DMS153 treated with DMSO at 0.1 percent for 48 hours (cell line): ENCODE results near the gene RAX.
A peak's percentile ranks its signal among the peaks of the same experiment; 100 is the strongest.

Experiments
- DNase-seq: peaks from one replicate; lab custom pipeline; 2025; ENCODE audit not compliant: unreplicated experiment; lab: John Stamatoyannopoulos, UW

RAX gene

DNA sequence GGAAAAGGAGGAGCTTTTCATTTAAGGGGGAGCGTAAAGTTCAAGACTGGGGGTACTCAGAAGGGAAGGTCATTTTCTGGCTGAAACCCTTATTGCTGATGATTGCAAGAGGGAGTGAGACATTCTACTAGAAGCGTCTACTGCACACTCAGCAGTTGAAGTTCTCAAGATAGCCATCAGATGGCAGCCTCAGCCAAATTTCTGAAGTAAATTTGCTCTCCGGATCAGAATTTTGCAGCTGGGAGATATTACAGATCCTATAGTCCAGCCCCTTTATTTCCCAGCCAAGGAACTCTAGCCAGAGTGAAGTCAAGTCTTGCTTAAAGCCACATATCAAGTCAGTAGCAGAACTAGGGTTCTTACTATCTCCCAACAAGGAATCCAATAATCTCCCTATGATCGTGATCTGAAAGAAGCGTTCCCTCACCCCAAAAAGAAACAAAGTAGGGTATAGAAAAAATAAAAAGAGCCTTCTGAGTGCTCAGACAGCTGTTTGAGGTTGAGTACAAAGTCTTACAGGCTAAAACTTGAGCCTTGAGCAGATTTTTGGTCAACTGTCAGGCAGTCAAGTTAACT lies 24.0 kb downstream of the RAX start:
- DNase-seq = peak; percentile 71

DNA sequence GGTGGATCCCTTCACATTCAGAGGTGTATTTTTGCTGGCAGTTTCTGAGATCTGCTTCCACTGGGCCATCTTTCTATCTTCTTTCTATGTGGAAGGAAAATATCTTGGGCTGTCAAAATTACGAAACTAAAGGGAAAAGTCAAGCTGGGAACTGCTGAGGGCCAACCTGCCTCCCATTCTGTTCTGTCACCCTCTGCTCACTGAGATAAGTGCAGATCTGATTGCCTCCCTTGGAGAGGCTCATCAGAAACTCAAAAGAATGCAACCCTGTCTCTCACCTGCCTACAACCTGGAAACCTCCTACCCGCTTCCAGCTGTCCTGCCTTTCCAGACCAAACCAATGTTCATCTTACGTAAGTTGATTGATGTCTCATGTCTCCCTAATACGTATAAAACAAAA lies 26.5 kb downstream of the RAX start:
- DNase-seq = no peak

DNA sequence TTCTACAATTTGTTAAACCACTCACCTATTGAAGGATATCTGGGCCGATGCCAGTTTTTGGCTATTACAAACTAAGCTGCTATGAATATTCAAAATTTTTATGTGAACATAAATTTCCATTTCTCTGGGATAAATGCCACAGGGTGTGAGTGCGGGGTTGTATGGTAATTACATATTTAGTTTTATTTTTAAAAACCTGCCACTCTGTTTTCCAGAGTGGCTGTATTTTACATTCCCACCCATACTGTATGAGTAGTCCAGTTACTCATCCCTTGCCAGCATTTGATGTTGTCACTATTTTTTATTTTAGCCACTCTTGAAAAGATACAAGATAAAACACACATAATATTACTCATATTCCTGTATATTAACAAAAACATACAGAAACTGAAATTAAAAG lies 30.3 kb downstream of the RAX start:
- DNase-seq = no peak

DNA sequence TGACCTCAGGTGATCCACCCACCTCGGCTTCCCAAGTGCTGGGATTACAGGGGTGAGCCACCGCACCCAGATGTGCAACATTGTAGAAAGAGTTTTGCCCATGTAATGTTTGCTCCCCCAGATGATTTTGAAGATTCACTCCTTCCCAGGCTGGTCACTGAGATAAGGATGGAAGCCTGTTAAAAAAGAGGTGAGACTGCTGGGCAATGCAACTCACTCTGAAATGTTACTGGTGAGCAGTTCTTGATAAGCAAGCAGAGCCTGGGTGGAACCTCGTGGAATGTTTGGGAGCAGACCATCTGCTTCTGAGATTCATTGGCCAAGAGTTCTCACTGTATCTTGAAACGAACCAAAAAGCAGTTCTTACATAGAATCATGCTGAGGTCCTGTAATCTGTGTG lies 33.6 kb downstream of the RAX start:
- DNase-seq = no peak

DNA sequence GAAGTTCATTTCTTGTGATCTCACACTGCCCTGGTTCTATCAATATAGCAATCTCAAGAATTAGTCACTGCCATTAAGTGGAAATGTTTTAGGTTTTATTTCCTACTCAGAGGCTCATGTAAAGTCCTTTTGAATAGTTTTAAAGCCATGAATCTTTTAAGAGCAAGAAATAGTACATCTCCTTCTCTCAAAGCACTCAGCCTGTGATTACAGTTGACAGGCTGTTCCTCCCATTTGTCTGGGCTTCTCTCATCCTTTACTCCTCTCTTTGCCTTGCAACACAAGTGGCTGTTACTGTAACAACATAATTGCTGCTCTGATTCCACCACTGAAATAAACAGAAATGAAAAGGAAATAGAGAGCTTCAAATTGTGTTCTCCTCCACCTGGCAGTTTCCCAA lies 34.9 kb downstream of the RAX start:
- DNase-seq = peak; percentile 48

DNA sequence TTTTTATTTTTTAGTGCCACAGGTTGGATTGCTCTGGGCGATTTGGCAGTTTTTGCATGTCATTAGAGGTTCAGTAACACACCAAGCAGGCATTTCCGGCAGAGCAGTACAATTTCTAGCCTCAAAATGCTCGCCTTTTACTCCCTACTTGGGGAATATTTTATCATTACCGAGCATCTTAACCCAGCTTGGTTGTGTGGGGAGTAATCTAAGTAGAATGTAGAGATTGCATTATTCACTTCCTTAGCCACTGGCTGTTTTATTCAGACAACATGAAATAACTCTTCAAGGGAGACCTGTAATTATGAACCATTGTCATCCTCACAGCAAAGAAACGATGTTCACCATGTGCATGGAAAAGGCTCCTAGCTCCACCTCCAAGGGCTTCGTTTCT lies 40.2 kb downstream of the RAX start:
- no peak for DNase-seq

GRCh38 chr18:59232309-59233016 lies 40.8 kb downstream of the RAX start:
- DNase-seq = peak; percentile 68

- DNase-seq = no peak
These were observed 41.4 kb downstream of the RAX start for GRCh38 chr18:59231877-59232276.

DNA sequence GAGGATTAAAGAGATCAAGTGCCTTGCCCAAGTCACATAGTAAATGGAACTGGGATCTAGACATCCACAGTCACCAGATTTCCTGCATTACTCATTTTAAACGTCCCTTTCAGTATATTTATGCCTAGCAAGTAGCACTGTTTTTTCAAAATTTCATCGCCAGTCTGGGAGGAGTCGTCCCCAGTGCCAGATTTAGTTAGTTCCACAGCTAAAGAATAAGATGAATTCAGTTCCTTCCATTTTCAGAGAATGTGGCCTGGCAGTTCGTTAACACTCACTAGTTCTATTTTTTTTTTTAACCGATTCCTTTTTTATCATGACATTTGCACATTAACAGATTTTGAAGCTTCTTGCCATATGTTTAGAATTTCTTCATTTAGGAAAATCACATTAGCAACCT lies 42.1 kb downstream of the RAX start:
- DNase-seq = no peak

GRCh38 chr18:59229701-59230443 lies 43.4 kb downstream of the RAX start:
- no peak for DNase-seq

DNA sequence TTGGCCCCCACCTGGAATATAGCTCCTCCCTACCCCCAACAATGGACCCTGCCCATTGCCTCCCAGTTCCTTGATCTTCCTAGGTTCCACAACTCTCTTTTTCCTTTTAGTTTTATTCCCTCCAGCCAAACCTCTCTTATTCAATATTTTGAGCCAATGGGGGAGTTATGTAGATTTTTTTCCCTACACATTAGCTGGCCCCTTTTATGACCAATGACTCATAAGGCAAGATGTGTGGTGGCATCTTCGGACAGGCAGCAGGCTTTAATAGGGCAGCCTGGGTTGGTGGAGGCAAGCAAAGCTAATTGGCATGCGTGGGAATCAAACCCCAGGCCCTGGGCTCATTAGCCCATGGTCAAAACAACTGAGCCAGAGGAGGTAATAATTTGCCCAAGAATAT lies 44.1 kb downstream of the RAX start:
- DNase-seq = no peak

DNA sequence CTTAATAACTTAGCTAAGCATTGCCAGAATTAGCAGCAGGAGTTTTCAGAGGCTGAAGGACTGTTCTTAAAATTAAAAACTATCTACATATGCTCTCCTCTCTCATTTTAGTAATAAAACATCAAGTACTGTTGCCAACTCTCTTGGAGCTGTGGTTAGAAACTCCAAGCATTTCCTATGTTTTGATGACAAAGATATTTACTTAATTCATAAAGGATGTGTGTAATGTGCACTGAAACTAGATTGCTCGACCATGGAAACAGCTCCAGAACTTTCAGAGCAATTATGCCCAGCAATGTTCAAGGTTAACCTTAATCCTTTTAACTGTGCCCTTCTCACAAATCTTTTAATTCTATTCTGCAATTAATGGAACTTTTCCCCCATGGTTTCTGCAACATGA lies 44.9 kb downstream of the RAX start:
- no peak for DNase-seq

DNA sequence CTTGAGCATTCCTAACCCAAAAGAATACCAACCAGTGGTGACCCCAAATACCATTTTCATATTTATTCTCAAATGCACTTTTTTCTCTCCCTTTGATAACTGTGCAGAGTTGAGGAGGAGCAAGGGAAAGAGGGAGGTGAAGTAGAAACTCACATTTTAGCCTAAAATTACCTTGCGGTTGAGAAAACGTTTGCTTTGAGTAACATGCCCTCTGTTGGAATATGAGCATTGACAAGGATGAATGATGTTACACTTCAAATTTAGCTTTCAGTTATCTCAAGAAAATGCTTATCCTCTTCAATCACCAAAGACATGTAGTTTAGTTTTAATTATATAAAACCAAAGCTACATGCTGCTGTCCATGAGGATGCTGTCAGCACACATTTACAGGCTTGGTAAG lies 50.9 kb downstream of the RAX start:
- no peak for DNase-seq

DNA sequence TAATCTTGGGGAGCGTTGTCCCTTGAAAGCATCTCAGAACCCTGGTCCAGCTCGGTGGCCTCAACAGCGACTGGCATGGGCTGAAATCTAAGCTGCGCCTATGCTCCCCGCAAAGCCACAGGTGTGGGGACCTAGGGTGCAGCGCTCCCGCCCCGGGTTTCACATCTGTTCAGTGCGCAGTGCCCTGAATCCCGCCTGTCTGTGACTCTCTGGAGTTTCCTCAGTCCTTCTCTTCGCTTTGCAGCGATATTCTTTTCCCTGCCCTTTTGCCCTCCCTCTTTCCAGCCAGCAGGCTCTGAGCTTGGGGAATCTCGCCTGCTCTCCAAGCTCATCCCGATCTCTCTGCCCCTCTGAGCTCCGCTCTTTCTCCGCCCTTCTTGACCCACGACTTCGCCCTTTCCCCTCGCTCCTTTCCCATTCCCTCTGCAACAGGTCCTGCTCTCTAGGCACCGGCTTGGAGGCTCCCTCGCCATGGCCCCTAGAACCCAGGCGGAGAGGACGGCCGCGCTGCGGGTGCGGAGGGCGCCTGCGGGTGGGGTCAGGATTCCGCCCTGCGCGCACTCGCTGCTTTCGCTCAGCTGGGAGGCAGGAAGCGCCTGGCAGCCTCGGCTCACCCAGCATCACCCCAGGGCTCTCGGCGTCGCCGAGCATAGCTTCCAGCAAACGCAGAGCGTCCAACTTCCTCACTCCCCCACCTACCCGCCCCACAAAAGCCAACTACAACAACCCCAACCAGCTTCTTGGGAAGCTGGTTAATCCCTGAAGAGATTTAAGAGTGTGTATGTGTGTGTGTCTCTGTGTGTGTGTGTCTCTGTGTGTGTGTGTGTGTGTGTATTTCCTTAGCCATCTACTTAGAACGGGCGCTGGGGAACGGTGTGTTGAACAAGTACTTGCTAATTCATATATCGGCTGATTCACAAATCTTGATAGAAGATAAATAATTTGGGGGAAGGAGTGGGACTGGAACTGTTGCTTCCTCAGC lies 52.2 kb downstream of the RAX start:
- peak; percentile 33 for DNase-seq

- no peak for DNase-seq
These were observed 53.0 kb downstream of the RAX start for GRCh38 chr18:59220164-59220783.

DNA sequence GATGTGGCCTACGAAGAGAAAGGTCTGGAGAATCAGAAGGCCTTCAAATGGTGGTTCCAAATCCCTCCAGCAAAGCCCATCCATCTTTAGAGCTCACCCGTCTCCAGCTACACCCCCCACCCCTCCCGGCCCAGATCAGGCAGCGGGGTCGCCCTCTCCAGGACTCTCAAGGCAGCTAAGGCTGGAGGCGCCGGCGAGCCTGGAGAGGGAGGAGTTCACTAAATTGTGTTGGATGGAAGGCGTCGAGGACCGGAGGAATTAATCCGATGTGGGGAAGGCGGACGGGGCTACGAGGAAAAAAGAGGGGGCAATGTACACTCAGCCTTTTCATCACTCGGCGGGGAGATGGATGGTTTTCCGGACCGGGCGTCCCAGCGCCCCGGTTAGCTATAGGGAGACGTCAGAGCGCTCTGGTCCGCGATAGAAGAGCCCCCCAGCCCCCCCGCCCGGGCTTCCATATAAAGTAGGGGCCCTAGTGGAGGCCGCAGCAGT lies 53.5 kb downstream of the RAX start, which contains the start of gene GRP:
TSS of gene GRP (plus strand) at position 487 of the 492 bp plus-strand sequence. CDS start 108 bp downstream, outside the sequence.
- peak; percentile 59 for DNase-seq

GRCh38 chr18:59218018-59218417 lies 55.2 kb downstream of the RAX start:
- peak; percentile 57 for DNase-seq
